Ovary (tissue), 9 donors: ENCODE data around the gene NRIP1. TPM values are rescaled to one million over a fixed set of nuclear protein-coding genes. Genes with fewer than 3 reads are reported as not detected.

Source experiments
- DNase-seq, 5 donors: peaks; one replicate each; pipeline ENCODE4 v3.0.0-alpha.2; 2019 to 2020
- H3K27ac ChIP-seq, 2 donors: fragments of 200-600 bp; one replicate each; pipeline versions ENCODE4 v1.5.1 to v1.8.0; 2019 to 2022
- H3K27me3 ChIP-seq: fragments of 200-600 bp; one replicate; pipeline ENCODE4 v1.8.0; 2022
- H3K36me3 ChIP-seq: fragments of 200-600 bp; sonication (generic); one replicate; pipeline ENCODE4 v1.5.1; 2019
- H3K4me1 ChIP-seq: one replicate; pipeline ENCODE4 v1.8.1; 2013; ENCODE audit warnings: mild to moderate bottlenecking, moderate library complexity; ENCODE audit not compliant: insufficient read depth
- H3K4me3 ChIP-seq: fragments of 200-600 bp; sonication (generic); one replicate; pipeline ENCODE4 v1.5.1; 2017
- H3K9me3 ChIP-seq, 2 donors: fragments of 200-600 bp in 1 of 2; sonication (generic) in 1 of 2; one replicate each; pipeline versions ENCODE4 v1.5.1 to v1.8.1; 2013 to 2019; ENCODE audit warnings: mild to moderate bottlenecking in 1 of 2, moderate library complexity in 1 of 2
- CTCF ChIP-seq, 3 donors: fragments of 450-650 bp in 2 of 3; fragments of 200-600 bp in 1 of 3; IDR thresholded peaks; one replicate each; pipeline versions ENCODE4 v1.5.1 to v1.8.0; 2016 to 2022; ENCODE audit warnings: antibody characterized with exemption in 3 of 3, mild to moderate bottlenecking in 1 of 3
- EP300 ChIP-seq: sonication (generic); formaldehyde crosslinking; IDR thresholded peaks from one replicate; pipeline ENCODE4 v1.6.1; 2017; ENCODE audit warnings: antibody characterized with exemption
- POLR2A ChIP-seq: fragments of 450-650 bp; IDR thresholded peaks from one replicate; pipeline ENCODE4 v1.6.1; 2017; ENCODE audit warnings: antibody characterized with exemption, mild to moderate bottlenecking, moderate library complexity
- WGBS, 3 donors: extraction: QIAGEN DNeasy Blood & Tissue Kit in 1 of 3; methylation state at CpG; one replicate each; pipeline versions ENCODE4 v1.1.5 to v1.1.7; 2013 to 2017; 5-methylcytosine and 5-hydroxymethylcytosine counted together
- intact Hi-C, 4 donors: fragments of 100-400 bp; cut with DNase I; formaldehyde crosslinking; loops; one replicate each; pipeline versions ENCODE4 v1.11.0 to v1.15.1; 2022 to 2023
- polyA plus RNA-seq, 2 donors: library from polyadenylated mRNA; stranded (reverse); fragments of 200-250 nt in 1 of 2; fragments of 350-450 nt in 1 of 2; fragmentation: Illumina TruSeq in 1 of 2; extraction: RNeasy Lipid Tissue Mini Kit (QIAGEN cat#74804) in 1 of 2; gene quantifications; one replicate each; pipeline ENCODE4 v1.2.3, GENCODE V29; 2013 to 2014
- total RNA-seq, 7 donors: library from RNA; depleted of rRNA in 2 of 7; stranded (reverse); fragments of >200 nt in 2 of 7; fragmentation: NEBNext Ultra II Directional in 3 of 7; extraction: Animal tissue kit (Norgen Biotek cat#: 25700) in 3 of 7; gene quantifications; one replicate each; pipeline versions ENCODE4 v1.1.0 to v1.2.4, GENCODE V29; 2016 to 2023
- donor health status: DM: no; HTN: no; CAD: no; lungs with moderate emphysema.
- donor health status: DM: no; HTN: no; CAD: no.
- donor health status: Bipolar disorder and iron deficiency.
- donor health status: DM: yes; HTN: yes; CAD: no.
- donor health status: DM: no; HTN: no; CAD: no.
- donor health status: DM: yes; HTN: yes; CAD: no.

NRIP1 gene
- total and polyA plus RNA-seq, 9 donors: 9.4 to 56.6 (median 39.9) TPM

- Histone ChIP-seq H3K27ac (no peak overlapping the region), H3K27me3 (no peaks in the 10 kb centered on the region), H3K36me3 (no peaks in the 10 kb centered on the region), H3K4me1 (peaks cover under 1% of the 10 kb centered on the region), H3K4me3 (no peak overlapping the region), H3K9me3 (no peaks in the 10 kb centered on the region)
- TF ChIP-seq POLR2A: no peak
- TF ChIP-seq CTCF (IDR thresholded peaks at IDR 0.05): no peak
- TF ChIP-seq EP300: no peak
- intact Hi-C loops: no loop called here
- DNase-seq: no peak
- 38 to 58% (median 54%) methylated on average over 1 of the region's 1 CpG for WGBS, 3 donors
These were observed 141.3 kb downstream of the NRIP1 start for GRCh38 chr21:14923468-14923867.

GRCh38 chr21:14922980-14923379 is 141.8 kb downstream of the NRIP1 start:
- no peak for TF ChIP-seq POLR2A
- no peak for TF ChIP-seq EP300
- no peak for TF ChIP-seq CTCF (IDR thresholded peaks at IDR 0.05)
- intact Hi-C loops: no loop called here
- no peak for DNase-seq
- no peaks in the 10 kb centered on the region for H3K27me3 ChIP-seq
- H3K9me3 ChIP-seq: no peaks in the 10 kb centered on the region
- H3K36me3 ChIP-seq: no peaks in the 10 kb centered on the region
- H3K27ac ChIP-seq: no peak overlapping the region
- whole genome bisulfite sequencing, 3 donors: 54 to 62% (median 58%) methylated on average over 1 of the region's 1 CpG
- peaks cover 2% of the 10 kb centered on the region for H3K4me1 ChIP-seq
- no peak overlapping the region for H3K4me3 ChIP-seq

GRCh38 chr21:14918527-14918926 is 146.3 kb downstream of the NRIP1 start:
- Histone ChIP-seq H3K27me3 (no peaks in the 10 kb centered on the region), H3K9me3 (no peaks in the 10 kb centered on the region), H3K36me3 (no peaks in the 10 kb centered on the region), H3K27ac (no peak overlapping the region), H3K4me1 (peaks cover 4% of the 10 kb centered on the region), H3K4me3 (no peak overlapping the region)
- intact Hi-C loops: no loop called here
- WGBS, 3 donors: 23 to 52% (median 29%) methylated on average over 5 of the region's 5 CpGs
- no peak for DNase-seq
- TF ChIP-seq POLR2A: no peak
- TF ChIP-seq EP300: no peak
- TF ChIP-seq CTCF (IDR thresholded peaks at IDR 0.05): no peak

GRCh38 chr21:14917762-14918161 is 147.0 kb downstream of the NRIP1 start:
- TF ChIP-seq EP300 (no peak), POLR2A (no peak), CTCF (IDR thresholded peaks at IDR 0.05) (no peak)
- H3K4me1 ChIP-seq: peaks cover 4% of the 10 kb centered on the region
- H3K27me3 ChIP-seq: no peaks in the 10 kb centered on the region
- intact Hi-C loops: no loop called here
- 7 to 13% (median 8%) methylated on average over 2 of the region's 2 CpGs for WGBS, 3 donors
- H3K4me3 ChIP-seq: no peak overlapping the region
- no peak overlapping the region for H3K27ac ChIP-seq
- DNase-seq: no peak
- no peaks in the 10 kb centered on the region for H3K9me3 ChIP-seq
- no peaks in the 10 kb centered on the region for H3K36me3 ChIP-seq
